GM19023 (cell line): Measurements from ENCODE around the gene UFD1.
A peak's percentile ranks its signal among the peaks of the same experiment; 100 is the strongest.

Source experiments
- ATAC-seq: cut with Tn5 transposase; IDR thresholded peaks from one replicate; pipeline ENCODE4 v1.9.1; 2021; ENCODE audit warnings: mild to moderate bottlenecking, moderate library complexity; ENCODE audit not compliant: unreplicated experiment

The UFD1 gene, protein sequence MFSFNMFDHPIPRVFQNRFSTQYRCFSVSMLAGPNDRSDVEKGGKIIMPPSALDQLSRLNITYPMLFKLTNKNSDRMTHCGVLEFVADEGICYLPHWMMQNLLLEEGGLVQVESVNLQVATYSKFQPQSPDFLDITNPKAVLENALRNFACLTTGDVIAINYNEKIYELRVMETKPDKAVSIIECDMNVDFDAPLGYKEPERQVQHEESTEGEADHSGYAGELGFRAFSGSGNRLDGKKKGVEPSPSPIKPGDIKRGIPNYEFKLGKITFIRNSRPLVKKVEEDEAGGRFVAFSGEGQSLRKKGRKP

DNA sequence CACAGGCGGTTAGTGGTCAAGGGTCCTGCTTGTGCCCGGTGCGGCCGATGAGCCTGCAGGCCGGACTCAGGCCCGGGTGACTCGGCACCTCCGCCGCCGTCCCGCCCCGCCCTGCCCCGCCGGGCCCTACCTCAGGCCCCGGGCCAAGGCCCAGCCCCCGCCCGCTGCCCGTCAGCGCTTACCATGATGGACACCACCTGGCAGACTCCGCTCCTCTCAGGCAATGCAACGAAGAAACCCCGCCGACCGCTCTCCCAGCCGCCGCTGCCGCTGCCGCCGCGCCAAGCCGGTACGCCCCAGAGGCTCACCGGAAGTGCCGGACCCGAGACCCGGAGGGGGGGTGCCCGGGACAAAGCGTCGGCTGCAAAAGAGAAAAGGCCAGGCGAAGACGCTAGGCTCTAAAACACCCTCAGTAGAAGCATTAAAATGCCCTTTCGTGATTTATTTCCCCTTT is at the start of gene UFD1:
Gene UFD1 (minus strand): TSS at position 293 of the 454 bp plus-strand sequence. CDS start 108 bp downstream, at position 185.
- ATAC-seq = peak; percentile 58

GRCh38 chr22:19527861-19528417 is 48.9 kb upstream of the UFD1 start:
- ATAC-seq = no peak

- ATAC-seq = no peak
Observed at GRCh38 chr22:19527321-19527721, 48.3 kb upstream of the UFD1 start.

- no peak for ATAC-seq
Observed at GRCh38 chr22:19526702-19527111, 47.7 kb upstream of the UFD1 start.

DNA sequence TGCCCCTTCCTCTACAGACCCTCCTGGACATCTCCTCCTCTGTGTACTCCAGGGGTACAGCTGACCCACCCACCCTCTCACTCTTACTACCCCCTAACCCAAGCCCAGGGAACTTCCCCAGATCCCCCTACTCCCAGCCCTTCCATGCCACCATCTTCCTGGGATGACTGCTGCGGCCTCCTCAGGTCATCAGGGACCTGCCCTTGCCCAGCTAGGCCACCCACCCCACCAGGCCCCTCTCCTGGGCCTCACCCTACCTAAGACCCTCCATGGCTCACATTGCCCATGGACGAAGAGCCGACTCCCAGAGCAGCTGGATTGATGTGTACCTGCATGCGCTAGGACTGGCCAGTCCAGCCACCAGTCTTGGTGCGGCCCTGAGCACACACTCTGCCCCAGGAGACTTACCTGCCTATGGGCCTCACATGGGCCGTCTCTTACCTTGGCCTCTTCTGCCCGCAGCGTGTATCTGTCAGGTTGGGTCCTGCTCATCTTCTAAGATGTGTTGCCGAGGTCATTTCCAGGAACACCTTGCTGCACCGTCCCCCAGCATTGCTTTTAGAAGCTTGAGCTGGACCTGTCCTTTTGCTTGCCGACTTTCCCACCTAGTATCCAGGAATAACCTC is 47.2 kb upstream of the UFD1 start:
- no peak for ATAC-seq

DNA sequence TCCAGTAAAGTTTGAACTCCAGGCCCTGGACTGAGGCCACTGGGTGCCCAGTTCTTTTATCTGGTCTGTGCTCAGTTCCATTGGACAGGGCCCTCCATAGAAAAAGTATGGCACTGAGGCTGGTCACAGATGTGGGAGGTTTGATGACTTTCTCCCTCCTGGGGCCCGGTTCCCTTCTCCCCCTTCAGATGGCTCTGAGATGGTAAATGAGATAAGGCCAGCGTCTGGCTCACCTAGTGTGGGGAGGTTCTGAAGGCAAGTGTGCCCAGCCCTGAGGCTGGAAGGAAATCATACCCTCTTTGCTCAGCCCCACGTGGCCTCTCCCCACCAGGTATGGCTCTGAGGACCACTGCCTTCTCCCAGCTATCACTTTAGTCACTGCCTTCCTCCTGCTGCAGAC is 46.7 kb upstream of the UFD1 start:
- no peak for ATAC-seq

DNA sequence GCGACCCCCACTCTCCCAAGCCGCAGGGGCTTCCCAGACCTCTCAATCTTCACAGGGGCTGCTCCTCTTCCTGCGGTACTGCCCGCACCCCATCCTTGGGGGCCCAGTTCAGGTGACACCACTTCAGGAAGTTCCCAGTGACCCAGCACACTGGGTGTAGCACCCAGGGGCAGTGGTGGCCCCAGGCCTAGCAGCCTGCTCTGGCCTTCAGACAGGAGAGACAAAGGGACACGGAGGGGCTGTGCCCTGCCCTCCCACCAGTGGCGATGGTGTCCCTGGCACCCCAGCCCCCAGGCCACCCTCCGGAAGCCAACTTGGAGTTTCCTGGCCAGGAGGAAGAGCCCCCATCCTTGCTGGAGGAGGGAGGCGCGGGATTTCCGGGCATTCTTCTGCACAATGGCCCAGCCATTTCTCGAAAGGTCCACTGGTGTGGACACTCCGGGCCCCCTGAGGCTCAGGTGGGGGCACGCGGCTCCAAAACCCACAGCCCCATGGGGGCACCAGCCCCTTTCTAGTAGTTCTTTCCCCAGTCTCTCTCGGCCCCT is 46.2 kb upstream of the UFD1 start:
- no peak for ATAC-seq

- no peak for ATAC-seq
Observed at GRCh38 chr22:19524170-19525115, 45.5 kb upstream of the UFD1 start, which contains the start of gene CLDN5. CLDN5 (minus strand) TSS chr22:19524410; CDS start chr22:19524255, 155 bp downstream.

DNA sequence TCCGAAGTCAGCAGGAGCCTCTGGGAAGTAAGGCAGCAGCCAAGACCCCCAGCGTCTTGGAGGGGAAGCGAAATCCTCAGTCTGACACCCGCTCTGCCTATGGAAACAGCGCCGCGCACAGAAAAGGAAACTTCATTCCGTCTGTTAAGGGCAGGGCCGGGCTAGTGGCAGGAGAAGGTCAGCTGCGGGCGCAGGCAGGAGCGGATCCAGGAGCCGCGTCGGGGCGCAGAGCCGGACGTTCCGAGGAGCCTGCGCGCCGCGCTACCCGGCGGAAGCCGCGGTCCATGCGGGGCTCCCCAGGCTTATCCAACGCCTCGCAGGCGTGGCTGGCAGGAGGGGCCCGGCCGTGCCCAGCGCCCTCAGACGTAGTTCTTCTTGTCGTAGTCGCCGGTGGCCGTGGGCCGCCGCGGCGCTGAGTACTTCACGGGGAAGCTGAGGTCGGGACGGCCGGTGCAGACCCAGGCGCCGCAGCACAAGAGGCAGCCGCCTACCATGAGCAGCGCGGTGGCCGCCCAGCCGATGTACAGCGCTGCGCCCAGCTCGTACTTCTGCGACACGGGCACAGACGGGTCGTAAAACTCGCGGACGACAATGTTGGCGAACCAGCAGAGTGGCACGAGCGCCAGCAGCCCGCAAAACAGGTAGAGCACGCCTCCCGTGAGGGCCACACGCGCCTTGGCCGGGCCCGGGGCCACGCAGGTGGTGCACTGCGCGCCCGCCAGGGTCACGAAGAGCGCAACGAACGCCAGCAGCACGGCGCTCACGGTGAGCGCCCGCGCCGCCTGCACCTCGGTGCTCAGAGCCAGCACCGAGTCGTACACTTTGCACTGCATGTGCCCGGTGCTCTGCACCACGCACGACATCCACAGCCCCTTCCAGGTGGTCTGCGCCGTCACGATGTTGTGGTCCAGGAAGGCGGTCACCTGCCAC is 44.5 kb upstream of the UFD1 start:
- ATAC-seq = no peak

GRCh38 chr22:19522881-19523239 is 43.9 kb upstream of the UFD1 start:
- ATAC-seq = no peak

GRCh38 chr22:19522190-19522880 is 43.3 kb upstream of the UFD1 start:
- no peak for ATAC-seq

GRCh38 chr22:19520566-19521305 is 41.7 kb upstream of the UFD1 start:
- ATAC-seq = no peak

DNA sequence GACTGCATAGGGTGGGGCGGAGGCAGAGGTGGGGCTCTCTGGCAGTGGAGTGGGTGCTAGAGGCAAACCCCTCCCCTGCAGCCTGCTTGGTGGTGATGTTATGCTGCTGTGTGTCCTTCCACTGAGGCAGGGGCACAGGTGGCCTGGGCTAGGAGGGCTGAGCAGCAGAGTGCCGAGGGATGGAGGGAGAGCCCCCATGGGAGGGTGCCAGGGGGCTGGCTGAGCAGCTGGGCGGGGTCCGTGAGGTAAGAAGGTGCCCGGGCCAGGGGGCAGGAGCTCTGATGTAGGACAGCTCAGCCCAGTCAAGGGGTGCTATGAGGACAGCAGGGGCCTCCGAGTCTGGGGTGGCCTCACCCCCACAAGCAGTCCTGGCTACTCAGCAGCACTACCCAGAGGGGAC is 41.0 kb upstream of the UFD1 start:
- ATAC-seq = no peak

- ATAC-seq = no peak
Observed at GRCh38 chr22:19519041-19519926, 40.3 kb upstream of the UFD1 start.

DNA sequence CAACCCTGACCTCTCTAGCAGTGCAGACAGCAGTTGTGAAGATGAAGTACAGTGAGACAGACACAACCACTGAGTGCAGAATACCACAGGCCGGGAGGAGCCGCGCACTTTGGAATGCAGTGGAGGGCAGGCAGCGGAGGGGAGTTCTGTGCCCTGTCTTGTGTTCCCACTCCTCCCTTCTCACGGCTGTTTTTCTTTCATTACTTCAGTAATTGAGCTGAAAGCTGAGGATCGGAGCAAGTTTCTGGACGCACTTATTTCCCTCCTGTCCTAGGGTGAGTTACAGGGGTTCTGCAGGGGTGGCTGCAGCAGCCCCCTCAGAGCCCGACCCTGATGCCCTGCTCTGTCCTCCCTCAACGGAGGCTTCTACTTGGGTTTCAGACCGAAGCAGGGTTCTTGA is 39.6 kb upstream of the UFD1 start:
- ATAC-seq = no peak

DNA sequence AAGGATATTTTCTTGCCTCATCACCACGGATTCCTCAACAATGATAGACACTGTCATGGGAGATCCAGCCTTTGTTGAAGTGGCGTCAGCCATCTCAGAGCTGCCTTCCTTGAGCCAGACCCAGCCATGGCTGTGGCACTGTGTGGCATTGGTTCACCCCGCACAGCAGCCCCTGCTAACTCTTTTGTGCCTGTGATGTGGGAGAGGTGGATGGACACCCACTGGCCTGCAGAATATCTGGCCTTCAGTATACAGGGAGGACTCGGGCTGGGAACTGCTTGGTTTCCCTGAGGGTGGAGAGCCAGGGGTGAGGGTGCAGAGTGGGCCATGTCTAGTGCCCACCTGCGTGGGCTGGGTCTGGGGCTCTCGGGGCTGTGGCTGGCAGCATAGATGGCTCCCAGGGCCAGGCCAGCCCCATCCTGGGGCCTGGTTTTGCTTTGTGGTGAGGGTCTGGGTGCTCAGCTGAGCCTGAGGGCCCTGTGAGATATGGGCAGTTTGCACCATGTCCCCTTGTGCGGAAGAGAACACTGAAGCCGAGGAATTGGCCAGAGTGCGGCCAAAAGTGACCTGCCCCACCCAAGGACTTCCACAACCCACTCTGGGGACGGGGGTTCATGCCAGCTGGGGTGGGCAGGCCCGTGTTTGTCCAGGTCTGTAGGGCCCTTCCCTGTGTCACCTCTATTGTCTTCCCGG is 39.1 kb upstream of the UFD1 start:
- ATAC-seq = no peak

- ATAC-seq = no peak
Observed at GRCh38 chr22:19517171-19517500, 38.1 kb upstream of the UFD1 start.
